K562 (cell line): Measurements from ENCODE around the gene LRRC70. TPM values are rescaled to one million over a fixed set of nuclear protein-coding genes. Genes with fewer than 3 reads are reported as not detected.

Experiments used
- ATAC-seq: fragments of 200-7000 bp; cut with Tn5 transposase; 3 replicates; pipeline ENCODE4 v1.9.1; 2020; ENCODE audit warnings: moderate library complexity
- BruUV-seq: library from RNA; stranded (reverse); fragments of 400-500 nt; replicated peaks from 2 replicates; lab custom pipeline; 2021; lab: Mats Ljungman, UMichigan
- CTCF ChIA-PET: fragments of 300-600 bp; formaldehyde crosslinking; extraction: SDS; loops from one replicate; lab custom pipeline; 2021; ENCODE audit warnings: low intra/inter-chr PET ratio; lab: Yijun Ruan, JAX
- POLR2A ChIA-PET: fragments of 300-600, 350-650 bp; sonication (Branson Sonifier 250); formaldehyde crosslinking; extraction: SDS; loops from one replicate; lab custom pipeline; 2021; ENCODE audit warnings: antibody characterized with exemption, inconsistent platforms; lab: Yijun Ruan, JAX
- DNase-seq, 4 experiments: peaks; one replicate each; pipeline versions ENCODE4 v3.0.0 to v3.0.0-alpha.2; 2011 to 2018; ENCODE audit warnings: low spot score in 3 of 4, mixed read lengths in 3 of 4; ENCODE audit errors: extremely low read depth in 1 of 4
- FAIRE-seq: peaks from 2 replicates; lab custom pipeline; 2011; peaks lifted over from hg19 to GRCh38; lab: Jason Lieb, UNC
- H2AFZ ChIP-seq: 2 replicates; pipeline ENCODE4 v1.6.0; 2011; ENCODE audit warnings: low read depth, low read length, control low read depth, inconsistent platforms
- H3K27ac ChIP-seq: fragments of 200-600 bp; 3 replicates; pipeline ENCODE4 v1.8.0; 2011; ENCODE audit warnings: low read depth, mild to moderate bottlenecking, control low read depth, inconsistent platforms, low read length, moderate library complexity, mixed read lengths; ENCODE audit errors: extremely low read depth
- H3K27me3 ChIP-seq, 2 experiments: fragments of 300-600 bp in 1 of 2; 2 replicates in 1 of 2; 3 replicates in 1 of 2; pipeline versions ENCODE4 v1.6.0 to v1.8.0; 2011; ENCODE audit warnings: inconsistent platforms in 2 of 2, low read length in 2 of 2, mild to moderate bottlenecking in 1 of 2, mixed read lengths in 1 of 2, moderate library complexity in 1 of 2; ENCODE audit not compliant: control insufficient read depth in 2 of 2, insufficient read depth in 2 of 2
- H3K36me3 ChIP-seq: fragments of 300-600 bp; 3 replicates; pipeline ENCODE4 v1.8.0; 2011; ENCODE audit warnings: mild to moderate bottlenecking, low read length, inconsistent platforms; ENCODE audit not compliant: control insufficient read depth, insufficient read depth
- H3K4me1 ChIP-seq, 2 experiments: fragments of 200-600 bp in 1 of 2; replicated peaks in 1 of 2; 2 replicates in 1 of 2; 3 replicates in 1 of 2; pipeline versions ENCODE4 v1.5.1 to v1.8.0; 2011; ENCODE audit warnings: inconsistent platforms in 2 of 2, low read length in 2 of 2, mild to moderate bottlenecking in 1 of 2, mixed read lengths in 1 of 2, moderate library complexity in 1 of 2; ENCODE audit not compliant: control insufficient read depth in 2 of 2, insufficient read depth in 2 of 2
- H3K4me2 ChIP-seq: 2 replicates; pipeline ENCODE4 v1.6.1; 2011; ENCODE audit warnings: low read length, control low read depth, inconsistent platforms, mixed read lengths; ENCODE audit not compliant: insufficient read depth
- H3K4me3 ChIP-seq: fragments of 200-600 bp; sonication (generic), shearing (Covaris generic); 2 replicates; pipeline ENCODE4 v1.5.1; 2016; ENCODE audit warnings: control low read depth, inconsistent platforms
- H3K79me2 ChIP-seq: fragments of 200-600 bp; 3 replicates; pipeline ENCODE4 v1.8.0; 2011; ENCODE audit warnings: low read length, inconsistent platforms; ENCODE audit not compliant: control insufficient read depth, insufficient read depth
- H3K9ac ChIP-seq, 2 experiments: 2 replicates each; pipeline versions ENCODE4 v1.6.0 to v1.6.1; 2011; ENCODE audit warnings: low read depth in 2 of 2, low read length in 2 of 2, control low read depth in 1 of 2, inconsistent platforms in 1 of 2, mild to moderate bottlenecking in 1 of 2, mixed read lengths in 1 of 2; ENCODE audit not compliant: insufficient read depth in 1 of 2
- H3K9me1 ChIP-seq: one replicate; pipeline ENCODE4 v1.6.0; 2011; ENCODE audit warnings: inconsistent platforms, mild to moderate bottlenecking, low read length, moderate library complexity; ENCODE audit not compliant: control insufficient read depth, insufficient read depth
- H3K9me3 ChIP-seq: replicated peaks from 2 replicates; pipeline ENCODE4 v1.5.1; 2011; ENCODE audit warnings: low read depth, low read length, inconsistent platforms; ENCODE audit not compliant: control insufficient read depth, insufficient read depth
- H4K20me1 ChIP-seq: replicated peaks from 2 replicates; pipeline ENCODE4 v1.6.1; 2011; ENCODE audit warnings: low read length, inconsistent platforms, mixed read lengths; ENCODE audit not compliant: control insufficient read depth, insufficient read depth
- ARID1B ChIP-seq: fragments of 450-650 bp; IDR thresholded peaks from 2 replicates; pipeline ENCODE4 v1.6.1; 2016; ENCODE audit warnings: antibody characterized with exemption, mild to moderate bottlenecking, inconsistent platforms
- CC2D1A ChIP-seq: fragments of 450-650 bp; IDR thresholded peaks from 2 replicates; pipeline ENCODE4 v1.6.1; 2017; ENCODE audit warnings: mild to moderate bottlenecking
- HDAC8 ChIP-seq: fragments of 450-650 bp; IDR thresholded peaks from 2 replicates; pipeline ENCODE4 v1.6.1; 2016; ENCODE audit warnings: mild to moderate bottlenecking, missing genetic modification characterization, moderate library complexity, missing compliant biosample characterization
- NFE2 ChIP-seq: IDR thresholded peaks from 2 replicates; pipeline ENCODE4 v1.6.1; 2014; ENCODE audit warnings: antibody characterized with exemption, low read depth
- RCOR1 ChIP-seq, 2 experiments: IDR thresholded peaks; 2 replicates each; pipeline ENCODE4 v1.6.1; 2012; ENCODE audit warnings: low read depth in 2 of 2, low read length in 2 of 2, borderline replicate concordance in 1 of 2, improper control_type of control experiment in 1 of 2
- ZNF316 ChIP-seq: fragments of 450-650 bp; IDR thresholded peaks from 2 replicates; pipeline ENCODE4 v1.6.1; 2016
- ZNF384 ChIP-seq: IDR thresholded peaks from 2 replicates; pipeline ENCODE4 v1.6.1; 2012; ENCODE audit warnings: low read depth, low read length, improper control_type of control experiment
- WGBS: fragments of 100-300 bp; shearing (Covaris generic); methylation state at CpG from one replicate; pipeline ENCODE4 v1.1.6; 2016; ENCODE audit warnings: low coverage, mixed read lengths; ENCODE audit not compliant: insufficient coverage; ENCODE audit errors: missing lambda C conversion rate; 5-methylcytosine and 5-hydroxymethylcytosine counted together
- in situ Hi-C: fragments of 300-500 bp; cut with MboI; formaldehyde crosslinking; loops from 4 replicates; pipeline ENCODE4 v1.15.0; 2018; ENCODE audit warnings: inconsistent platforms, mixed read lengths
- intact Hi-C: fragments of 100-400 bp; cut with micrococcal nuclease; formaldehyde crosslinking; loops from 2 replicates; pipeline ENCODE4 v1.14.2; 2022
- polyA plus RNA-seq, 8 experiments: library from polyadenylated mRNA; depleted of rRNA in 4 of 8; stranded (reverse) in 5 of 8; unstranded in 3 of 8; fragments of >200 nt; fragmentation: Nextera tagmentation in 2 of 8; fragmentation: Illumina TruSeq in 1 of 8; extraction: Ambion mirVana in 2 of 8; extraction: Trizol in 1 of 8; gene quantifications; 2 replicates each; pipeline versions ENCODE4 v1.2.1 to v1.2.3, GENCODE V29; 2011 to 2014; ENCODE audit warnings: inconsistent platforms in 1 of 8, missing spikeins in 1 of 8
- total RNA-seq, 7 experiments: library from RNA; depleted of rRNA in 6 of 7; stranded (reverse); fragments of >200 nt in 6 of 7; fragmentation: Illumina TruSeq in 2 of 7; extraction: Trizol in 2 of 7; gene quantifications; 2 replicates each; pipeline versions ENCODE4 v1.2.1 to v1.2.3, GENCODE V29; 2011 to 2021; ENCODE audit warnings: low replicate concordance in 1 of 7
- TF ChIP-seq, protein P1 (sequence below): fragments of 450-650 bp; IDR thresholded peaks from 2 replicates; pipeline ENCODE4 v1.6.1; 2017; ENCODE audit warnings: antibody characterized with exemption, mild to moderate bottlenecking

LRRC70 gene
- total and polyA plus RNA-seq, 9 of the 15 experiments (the other 6 are each of a cell fraction or from before 2014, with no cell fraction given) = 0.21 to 2.1 (median 0.73) TPM

DNA sequence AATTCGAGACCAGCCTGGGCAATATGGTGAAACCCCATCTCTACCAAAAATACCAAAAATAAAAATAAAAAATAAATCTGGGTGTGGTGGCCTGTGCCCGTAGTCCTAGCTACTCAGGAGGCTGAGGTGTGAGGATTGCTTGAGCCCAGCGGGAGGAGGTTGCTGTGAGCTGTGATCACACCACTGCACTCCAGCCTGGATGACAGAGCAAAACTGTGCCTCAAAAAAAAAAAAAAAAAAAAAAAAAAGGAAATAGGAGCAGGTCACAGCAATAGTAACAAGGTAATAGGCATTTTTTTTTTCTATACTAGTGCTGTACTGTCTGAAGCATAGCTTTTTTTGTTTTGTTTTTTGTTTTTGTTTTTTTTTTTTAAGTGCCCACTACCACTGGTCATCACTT lies 5.8 kb downstream of the LRRC70 start:
- Histone ChIP-seq H3K4me2 (no peak overlapping the region), H3K4me1 (peaks cover 3 to 14% of the 10 kb centered on the region in 2 experiments; a peak in 2 of 5 replicates), H2AFZ (no peak overlapping the region), H4K20me1 (no peaks in the 10 kb centered on the region), H3K27ac (peak overlapping the region; percentile 37; the same call in 1 of the 3 replicates), H3K27me3 (no peaks in the 10 kb centered on the region), H3K4me3 (no peak overlapping the region), H3K9ac (no peak overlapping the region), H3K79me2 (no peaks in the 10 kb centered on the region; the same call in 2 of the 3 replicates), H3K9me1 (no peaks in the 10 kb centered on the region), H3K36me3 (peaks cover 23% of the 10 kb centered on the region), H3K9me3 (no peaks in the 10 kb centered on the region)
- WGBS = 60% methylated on average over 3 of the region's 3 CpGs
- BruUV-seq = no TSS peak
- CTCF ChIA-PET = no interaction called here
- ATAC-seq = peak; percentile 75
- DNase-seq = peak in 1 of 4 experiments; percentile 31
- 0 out of 2 replicates have a peak, but pooled peaks have one; percentile 14 for TF ChIP-seq CC2D1A
- TF ChIP-seq HDAC8 = no peak
- TF ChIP-seq ZNF384 = peak; percentile 89
- peak in 1 of 2 experiments; percentile 24; a peak in 1 of 4 replicates for TF ChIP-seq RCOR1 (IDR thresholded peaks at IDR 0.05; ENCODE audit: borderline replicate concordance in 1 of 2, low read depth in 2 of 2, low read length in 2 of 2)
- 0 out of 2 replicates have a peak, but pooled peaks have one; percentile 13 for TF ChIP-seq ARID1B
- TF ChIP-seq NFE2 = peak; percentile 85
- 0 out of 2 replicates have a peak, but pooled peaks have one; percentile 6 for TF ChIP-seq ZNF316
- TF ChIP-seq, protein P1, sequence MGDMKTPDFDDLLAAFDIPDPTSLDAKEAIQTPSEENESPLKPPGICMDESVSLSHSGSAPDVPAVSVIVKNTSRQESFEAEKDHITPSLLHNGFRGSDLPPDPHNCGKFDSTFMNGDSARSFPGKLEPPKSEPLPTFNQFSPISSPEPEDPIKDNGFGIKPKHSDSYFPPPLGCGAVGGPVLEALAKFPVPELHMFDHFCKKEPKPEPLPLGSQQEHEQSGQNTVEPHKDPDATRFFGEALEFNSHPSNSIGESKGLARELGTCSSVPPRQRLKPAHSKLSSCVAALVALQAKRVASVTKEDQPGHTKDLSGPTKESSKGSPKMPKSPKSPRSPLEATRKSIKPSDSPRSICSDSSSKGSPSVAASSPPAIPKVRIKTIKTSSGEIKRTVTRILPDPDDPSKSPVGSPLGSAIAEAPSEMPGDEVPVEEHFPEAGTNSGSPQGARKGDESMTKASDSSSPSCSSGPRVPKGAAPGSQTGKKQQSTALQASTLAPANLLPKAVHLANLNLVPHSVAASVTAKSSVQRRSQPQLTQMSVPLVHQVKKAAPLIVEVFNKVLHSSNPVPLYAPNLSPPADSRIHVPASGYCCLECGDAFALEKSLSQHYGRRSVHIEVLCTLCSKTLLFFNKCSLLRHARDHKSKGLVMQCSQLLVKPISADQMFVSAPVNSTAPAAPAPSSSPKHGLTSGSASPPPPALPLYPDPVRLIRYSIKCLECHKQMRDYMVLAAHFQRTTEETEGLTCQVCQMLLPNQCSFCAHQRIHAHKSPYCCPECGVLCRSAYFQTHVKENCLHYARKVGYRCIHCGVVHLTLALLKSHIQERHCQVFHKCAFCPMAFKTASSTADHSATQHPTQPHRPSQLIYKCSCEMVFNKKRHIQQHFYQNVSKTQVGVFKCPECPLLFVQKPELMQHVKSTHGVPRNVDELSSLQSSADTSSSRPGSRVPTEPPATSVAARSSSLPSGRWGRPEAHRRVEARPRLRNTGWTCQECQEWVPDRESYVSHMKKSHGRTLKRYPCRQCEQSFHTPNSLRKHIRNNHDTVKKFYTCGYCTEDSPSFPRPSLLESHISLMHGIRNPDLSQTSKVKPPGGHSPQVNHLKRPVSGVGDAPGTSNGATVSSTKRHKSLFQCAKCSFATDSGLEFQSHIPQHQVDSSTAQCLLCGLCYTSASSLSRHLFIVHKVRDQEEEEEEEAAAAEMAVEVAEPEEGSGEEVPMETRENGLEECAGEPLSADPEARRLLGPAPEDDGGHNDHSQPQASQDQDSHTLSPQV = no peak
- POLR2A ChIA-PET = interaction anchor here (0.6 kb wide), 1 partner anchor 376 kb away, joined by 3 read pairs; no protein-coding TSS in a partner anchor
- intact Hi-C loops (no loop called here), in situ Hi-C loops (no loop called here)
- no peak for FAIRE-seq
